Placental pericyte (primary cell): Measurements from ENCODE around the gene GPR119. TPM values are rescaled to one million over a fixed set of nuclear protein-coding genes. Genes with fewer than 3 reads are reported as not detected.

Source experiments
- total RNA-seq: library from RNA; depleted of rRNA; stranded (reverse); fragments of >200 nt; gene quantifications from 2 replicates; pipeline ENCODE4 v1.2.3, GENCODE V29; 2012

GPR119 gene
- total RNA-seq, result not detected in 2 replicates

DNA sequence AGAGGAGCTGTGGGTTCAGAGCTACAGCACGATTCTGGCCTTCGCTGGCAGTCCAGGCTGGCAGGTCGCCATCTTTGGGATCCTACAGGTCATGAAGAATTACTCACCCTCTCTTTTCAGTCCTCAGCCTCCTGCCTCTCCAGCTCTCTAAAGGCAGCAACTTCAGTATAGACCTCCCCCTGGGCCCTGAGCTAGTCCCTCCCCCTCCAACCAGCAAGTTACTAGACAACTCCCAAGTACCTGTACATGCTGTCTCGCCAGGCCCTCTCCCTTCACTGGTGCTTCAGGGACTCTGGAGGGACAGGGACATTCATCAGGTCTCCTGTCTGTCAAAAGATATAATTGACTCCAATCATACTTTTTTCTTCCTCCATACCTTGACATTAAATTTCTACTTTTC lies at the start of gene GPR119:
Gene GPR119 (minus strand): TSS at position 155 of the 400 bp plus-strand sequence. CDS start 227 bp downstream, outside the sequence.

GRCh38 chrX:130401415-130402207 lies 16.1 kb upstream of the GPR119 start, which contains the start of gene RBMX2:
TSS of gene RBMX2 (plus strand) at chrX:130401987. CDS start at chrX:130402033, 46 bp downstream.

DNA sequence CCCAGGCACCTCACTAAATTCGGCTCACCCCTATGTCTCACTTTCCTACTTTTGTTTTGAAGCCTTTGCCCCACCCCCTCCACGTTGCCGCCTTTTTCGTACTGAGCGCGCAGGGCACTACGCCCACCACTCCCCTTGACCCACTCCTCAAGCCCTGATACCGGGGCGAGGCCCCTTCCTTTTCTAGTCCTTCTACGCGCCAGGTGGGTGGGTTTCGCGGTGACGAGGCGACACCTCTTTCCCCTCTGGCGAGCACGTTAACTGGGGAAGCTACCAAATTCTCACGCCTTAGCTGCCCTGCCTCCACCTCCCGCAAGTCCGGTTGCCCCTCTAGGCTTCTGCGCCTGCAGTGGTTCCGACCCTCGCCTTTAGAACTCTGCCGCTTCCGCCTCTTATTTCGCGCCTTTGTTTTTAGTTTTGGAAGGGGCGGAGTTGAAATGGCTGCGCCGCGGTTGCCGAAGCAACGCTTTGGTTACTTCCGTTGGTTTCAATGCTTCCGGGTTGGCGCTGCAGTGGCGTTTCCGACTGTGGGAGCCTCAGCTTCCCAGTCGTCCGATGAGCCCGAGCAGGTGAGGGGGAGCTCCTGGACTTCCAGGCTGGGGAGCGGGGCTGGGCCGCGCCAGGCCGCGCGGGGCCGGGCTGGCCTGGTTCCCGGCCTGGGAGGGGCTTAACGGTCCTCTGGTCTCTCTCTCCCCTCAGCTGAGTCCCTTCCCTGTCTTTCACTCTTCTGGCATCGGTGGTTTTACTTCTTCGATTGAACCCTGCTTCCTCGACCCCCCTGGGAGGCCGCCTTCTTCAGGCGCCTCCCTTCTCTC lies 45.9 kb downstream of the GPR119 start, which contains the start of gene SLC25A14:
Gene SLC25A14 (plus strand): TSS at position 512 of the 815 bp plus-strand sequence. CDS start 360 bp downstream, outside the sequence.

Other genes starting within 250 kb of the GPR119 start
- 15.9 and 25.4 TPM in 2 replicates for gene AIFM1, start 219.8 kb downstream of the GPR119 start, total RNA-seq
- gene RAB33A, start 213.7 kb downstream of the GPR119 start, total RNA-seq, result 0.72 and 3.3 TPM in 2 replicates
- gene ZNF280C, start 116.8 kb downstream of the GPR119 start, total RNA-seq, result 2.6 and 9.6 TPM in 2 replicates
- 8.3 and 11.6 TPM in 2 replicates for gene SLC25A14, start 45.8 kb downstream of the GPR119 start, total RNA-seq
- gene RBMX2, start 16.3 kb upstream of the GPR119 start, total RNA-seq, result 18.2 and 21.2 TPM in 2 replicates